SK-N-SH treated with all-trans-retinoic acid at 6 μM for 48 hours (cell line): ENCODE data around the gene SPTBN4.

Experiments
- ATAC-seq: fragments of 200-7000 bp; cut with Tn5 transposase; 3 replicates; pipeline ENCODE4 v1.9.1; 2020; ENCODE audit warnings: mild to moderate bottlenecking, moderate library complexity
- ARNTL ChIP-seq: fragments of 450-650 bp; formaldehyde crosslinking; IDR thresholded peaks from 2 replicates; pipeline ENCODE4 v1.5.0; 2020; ENCODE audit warnings: low read depth, mild to moderate bottlenecking, moderate library complexity, borderline replicate concordance
- CSDC2 ChIP-seq: fragments of 250-450 bp; sonication (Bioruptor Pico); IDR thresholded peaks from 2 replicates; pipeline ENCODE4 v1.5.0; 2020; ENCODE audit warnings: mild to moderate bottlenecking, moderate library complexity
- ESRRG ChIP-seq: fragments of 250-450 bp; sonication (Bioruptor Pico); IDR thresholded peaks from 2 replicates; pipeline ENCODE4 v1.6.1; 2021; ENCODE audit warnings: mild to moderate bottlenecking
- GLIS3 ChIP-seq: fragments of 250-450 bp; sonication (Bioruptor Pico); IDR thresholded peaks from 2 replicates; pipeline ENCODE4 v1.5.0; 2020; ENCODE audit warnings: mild to moderate bottlenecking, moderate library complexity
- ISL1 ChIP-seq: fragments of 250-450 bp; sonication (Bioruptor Pico); IDR thresholded peaks from 2 replicates; pipeline ENCODE4 v2.1.2; 2022; ENCODE audit warnings: mild to moderate bottlenecking, moderate library complexity
- OSR1 ChIP-seq: fragments of 250-450 bp; sonication (Bioruptor Pico); IDR thresholded peaks from 2 replicates; pipeline ENCODE4 v1.8.0; 2022; ENCODE audit warnings: moderate library complexity, mild to moderate bottlenecking, inconsistent platforms
- PPARA ChIP-seq: fragments of 250-450 bp; sonication (Bioruptor Pico); IDR thresholded peaks from 2 replicates; pipeline ENCODE4 v1.5.0; 2020; ENCODE audit warnings: mild to moderate bottlenecking, borderline replicate concordance
- SNAI2 ChIP-seq: fragments of 250-450 bp; sonication (Bioruptor Pico); IDR thresholded peaks from 2 replicates; pipeline ENCODE4 v1.5.0; 2020; ENCODE audit warnings: mild to moderate bottlenecking, moderate library complexity
- TCF4 ChIP-seq: fragments of 250-450 bp; sonication (Bioruptor Pico); IDR thresholded peaks from 2 replicates; pipeline ENCODE4 v1.8.0; 2021; ENCODE audit warnings: mild to moderate bottlenecking, moderate library complexity, borderline replicate concordance
- TOX ChIP-seq: fragments of 250-450 bp; sonication (Bioruptor Pico); IDR thresholded peaks from 2 replicates; pipeline ENCODE4 v1.8.0; 2021; ENCODE audit warnings: mild to moderate bottlenecking, moderate library complexity, borderline replicate concordance
- ZC3H10 ChIP-seq: fragments of 250-450 bp; sonication (Bioruptor Pico); IDR thresholded peaks from 2 replicates; pipeline ENCODE4 v1.5.1; 2021; ENCODE audit warnings: mild to moderate bottlenecking, moderate library complexity
- ZFP3 ChIP-seq: fragments of 250-450 bp; sonication (Bioruptor Pico); IDR thresholded peaks from 2 replicates; pipeline ENCODE4 v1.5.0; 2020; ENCODE audit warnings: mild to moderate bottlenecking, moderate library complexity
- ZFP30 ChIP-seq: fragments of 450-650 bp; formaldehyde crosslinking; IDR thresholded peaks from 2 replicates; pipeline ENCODE4 v1.5.0; 2022; ENCODE audit warnings: mild to moderate bottlenecking, moderate library complexity
- ZNF565 ChIP-seq: fragments of 450-650 bp; formaldehyde crosslinking; conservative IDR thresholded peaks from 2 replicates; pipeline ENCODE4 v1.5.0; 2020; ENCODE audit warnings: low read depth, mild to moderate bottlenecking, moderate library complexity
- ZNF70 ChIP-seq: fragments of 450-650 bp; formaldehyde crosslinking; IDR thresholded peaks from 2 replicates; pipeline ENCODE4 v1.5.0; 2020; ENCODE audit warnings: mild to moderate bottlenecking, moderate library complexity
- ZNF8 ChIP-seq: fragments of 450-650 bp; formaldehyde crosslinking; IDR thresholded peaks from 2 replicates; pipeline ENCODE4 v1.5.0; 2020; ENCODE audit warnings: mild to moderate bottlenecking, moderate library complexity
- TF ChIP-seq, protein P1 (sequence below): fragments of 250-450 bp; sonication (Bioruptor Pico); IDR thresholded peaks from 2 replicates; pipeline ENCODE4 v1.5.1; 2021; ENCODE audit warnings: mild to moderate bottlenecking, moderate library complexity
- TF ChIP-seq, protein P2 (sequence below): fragments of 250-450 bp; sonication (Bioruptor Pico); IDR thresholded peaks from 2 replicates; pipeline ENCODE4 v1.8.0; 2020; ENCODE audit warnings: mild to moderate bottlenecking, moderate library complexity, borderline replicate concordance
- TF ChIP-seq, protein P3 (sequence below): fragments of 250-450 bp; sonication (Bioruptor Pico); IDR thresholded peaks from 2 replicates; pipeline ENCODE4 v1.5.0; 2020; ENCODE audit warnings: mild to moderate bottlenecking, moderate library complexity
- TF ChIP-seq, protein P4 (sequence below): fragments of 250-450 bp; sonication (Bioruptor Pico); IDR thresholded peaks from 2 replicates; pipeline ENCODE4 v1.5.1; 2020; ENCODE audit warnings: low read depth, mild to moderate bottlenecking, moderate library complexity
- TF ChIP-seq, protein P5 (sequence below): fragments of 250-450 bp; sonication (Bioruptor Pico); IDR thresholded peaks from 2 replicates; pipeline ENCODE4 v1.8.0; 2021; ENCODE audit warnings: low read depth, mild to moderate bottlenecking, moderate library complexity, borderline replicate concordance

The SPTBN4 gene

DNA sequence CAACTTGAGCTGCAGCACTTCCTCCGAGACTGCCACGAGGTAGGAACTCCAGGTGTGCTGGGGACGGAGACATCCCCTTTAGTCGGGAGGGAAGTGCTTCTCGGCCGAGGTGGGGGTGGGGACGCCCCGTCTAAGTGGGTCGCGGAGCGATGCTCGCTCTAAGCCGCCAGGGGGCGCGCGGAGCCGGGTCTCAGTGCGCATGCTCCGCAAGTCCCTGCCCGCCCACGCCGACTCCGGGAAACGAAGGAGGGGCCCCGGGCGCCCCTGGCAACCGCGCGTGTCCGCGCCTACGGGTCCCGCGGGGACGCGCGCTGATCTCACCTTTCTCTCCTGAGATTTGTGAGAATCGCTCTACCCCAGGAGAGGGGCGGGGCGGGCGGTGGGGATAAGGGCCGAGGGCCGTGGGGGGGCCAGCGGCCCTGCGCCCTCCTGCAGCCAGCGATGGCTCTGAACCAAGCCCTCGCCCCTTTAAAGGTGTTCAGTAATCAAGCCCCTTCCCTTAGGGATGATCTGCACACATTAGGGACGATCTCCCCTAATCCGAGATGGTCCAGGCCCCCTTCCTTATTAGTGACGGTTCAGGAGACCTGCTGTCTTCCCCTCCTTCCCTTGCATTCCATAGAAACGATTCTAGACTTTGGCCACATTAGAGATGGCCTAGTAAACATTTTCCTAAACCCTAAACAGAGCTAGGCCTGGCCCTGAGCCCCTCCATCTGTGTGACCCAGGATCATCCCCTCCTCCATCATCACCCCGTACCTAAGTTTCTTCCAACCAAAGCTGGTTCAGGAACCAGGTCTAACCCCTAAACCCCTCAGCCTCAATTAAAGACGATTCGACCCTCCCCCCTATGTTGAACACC is 62.5 kb downstream of the SPTBN4 start:
- TF ChIP-seq ARNTL (CRISPR knock-in tag) (no peak), ZFP3 (CRISPR knock-in tag) (no peak), ZC3H10 (CRISPR knock-in tag) (no peak), CSDC2 (CRISPR knock-in tag) (no peak), TOX (CRISPR knock-in tag) (no peak), TCF4 (CRISPR knock-in tag) (no peak), ZNF565 (CRISPR knock-in tag) (no peak), OSR1 (no peak), ZNF70 (CRISPR knock-in tag) (no peak), ESRRG (no peak), GLIS3 (no peak), ZNF8 (no peak), ZFP30 (CRISPR knock-in tag) (no peak), PPARA (no peak), SNAI2 (CRISPR knock-in tag) (no peak)
- TF ChIP-seq, protein P1, sequence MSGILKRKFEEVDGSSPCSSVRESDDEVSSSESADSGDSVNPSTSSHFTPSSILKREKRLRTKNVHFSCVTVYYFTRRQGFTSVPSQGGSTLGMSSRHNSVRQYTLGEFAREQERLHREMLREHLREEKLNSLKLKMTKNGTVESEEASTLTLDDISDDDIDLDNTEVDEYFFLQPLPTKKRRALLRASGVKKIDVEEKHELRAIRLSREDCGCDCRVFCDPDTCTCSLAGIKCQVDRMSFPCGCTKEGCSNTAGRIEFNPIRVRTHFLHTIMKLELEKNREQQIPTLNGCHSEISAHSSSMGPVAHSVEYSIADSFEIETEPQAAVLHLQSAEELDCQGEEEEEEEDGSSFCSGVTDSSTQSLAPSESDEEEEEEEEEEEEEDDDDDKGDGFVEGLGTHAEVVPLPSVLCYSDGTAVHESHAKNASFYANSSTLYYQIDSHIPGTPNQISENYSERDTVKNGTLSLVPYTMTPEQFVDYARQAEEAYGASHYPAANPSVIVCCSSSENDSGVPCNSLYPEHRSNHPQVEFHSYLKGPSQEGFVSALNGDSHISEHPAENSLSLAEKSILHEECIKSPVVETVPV (CRISPR knock-in tag): no peak
- TF ChIP-seq, protein P2, sequence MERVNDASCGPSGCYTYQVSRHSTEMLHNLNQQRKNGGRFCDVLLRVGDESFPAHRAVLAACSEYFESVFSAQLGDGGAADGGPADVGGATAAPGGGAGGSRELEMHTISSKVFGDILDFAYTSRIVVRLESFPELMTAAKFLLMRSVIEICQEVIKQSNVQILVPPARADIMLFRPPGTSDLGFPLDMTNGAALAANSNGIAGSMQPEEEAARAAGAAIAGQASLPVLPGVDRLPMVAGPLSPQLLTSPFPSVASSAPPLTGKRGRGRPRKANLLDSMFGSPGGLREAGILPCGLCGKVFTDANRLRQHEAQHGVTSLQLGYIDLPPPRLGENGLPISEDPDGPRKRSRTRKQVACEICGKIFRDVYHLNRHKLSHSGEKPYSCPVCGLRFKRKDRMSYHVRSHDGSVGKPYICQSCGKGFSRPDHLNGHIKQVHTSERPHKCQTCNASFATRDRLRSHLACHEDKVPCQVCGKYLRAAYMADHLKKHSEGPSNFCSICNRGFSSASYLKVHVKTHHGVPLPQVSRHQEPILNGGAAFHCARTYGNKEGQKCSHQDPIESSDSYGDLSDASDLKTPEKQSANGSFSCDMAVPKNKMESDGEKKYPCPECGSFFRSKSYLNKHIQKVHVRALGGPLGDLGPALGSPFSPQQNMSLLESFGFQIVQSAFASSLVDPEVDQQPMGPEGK: no peak
- TF ChIP-seq, protein P3, sequence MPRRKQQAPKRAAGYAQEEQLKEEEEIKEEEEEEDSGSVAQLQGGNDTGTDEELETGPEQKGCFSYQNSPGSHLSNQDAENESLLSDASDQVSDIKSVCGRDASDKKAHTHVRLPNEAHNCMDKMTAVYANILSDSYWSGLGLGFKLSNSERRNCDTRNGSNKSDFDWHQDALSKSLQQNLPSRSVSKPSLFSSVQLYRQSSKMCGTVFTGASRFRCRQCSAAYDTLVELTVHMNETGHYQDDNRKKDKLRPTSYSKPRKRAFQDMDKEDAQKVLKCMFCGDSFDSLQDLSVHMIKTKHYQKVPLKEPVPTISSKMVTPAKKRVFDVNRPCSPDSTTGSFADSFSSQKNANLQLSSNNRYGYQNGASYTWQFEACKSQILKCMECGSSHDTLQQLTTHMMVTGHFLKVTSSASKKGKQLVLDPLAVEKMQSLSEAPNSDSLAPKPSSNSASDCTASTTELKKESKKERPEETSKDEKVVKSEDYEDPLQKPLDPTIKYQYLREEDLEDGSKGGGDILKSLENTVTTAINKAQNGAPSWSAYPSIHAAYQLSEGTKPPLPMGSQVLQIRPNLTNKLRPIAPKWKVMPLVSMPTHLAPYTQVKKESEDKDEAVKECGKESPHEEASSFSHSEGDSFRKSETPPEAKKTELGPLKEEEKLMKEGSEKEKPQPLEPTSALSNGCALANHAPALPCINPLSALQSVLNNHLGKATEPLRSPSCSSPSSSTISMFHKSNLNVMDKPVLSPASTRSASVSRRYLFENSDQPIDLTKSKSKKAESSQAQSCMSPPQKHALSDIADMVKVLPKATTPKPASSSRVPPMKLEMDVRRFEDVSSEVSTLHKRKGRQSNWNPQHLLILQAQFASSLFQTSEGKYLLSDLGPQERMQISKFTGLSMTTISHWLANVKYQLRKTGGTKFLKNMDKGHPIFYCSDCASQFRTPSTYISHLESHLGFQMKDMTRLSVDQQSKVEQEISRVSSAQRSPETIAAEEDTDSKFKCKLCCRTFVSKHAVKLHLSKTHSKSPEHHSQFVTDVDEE (CRISPR knock-in tag): no peak
- TF ChIP-seq, protein P4, sequence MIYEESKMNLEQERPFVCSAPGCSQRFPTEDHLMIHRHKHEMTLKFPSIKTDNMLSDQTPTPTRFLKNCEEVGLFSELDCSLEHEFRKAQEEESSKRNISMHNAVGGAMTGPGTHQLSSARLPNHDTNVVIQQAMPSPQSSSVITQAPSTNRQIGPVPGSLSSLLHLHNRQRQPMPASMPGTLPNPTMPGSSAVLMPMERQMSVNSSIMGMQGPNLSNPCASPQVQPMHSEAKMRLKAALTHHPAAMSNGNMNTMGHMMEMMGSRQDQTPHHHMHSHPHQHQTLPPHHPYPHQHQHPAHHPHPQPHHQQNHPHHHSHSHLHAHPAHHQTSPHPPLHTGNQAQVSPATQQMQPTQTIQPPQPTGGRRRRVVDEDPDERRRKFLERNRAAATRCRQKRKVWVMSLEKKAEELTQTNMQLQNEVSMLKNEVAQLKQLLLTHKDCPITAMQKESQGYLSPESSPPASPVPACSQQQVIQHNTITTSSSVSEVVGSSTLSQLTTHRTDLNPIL: no peak
- TF ChIP-seq, protein P5, sequence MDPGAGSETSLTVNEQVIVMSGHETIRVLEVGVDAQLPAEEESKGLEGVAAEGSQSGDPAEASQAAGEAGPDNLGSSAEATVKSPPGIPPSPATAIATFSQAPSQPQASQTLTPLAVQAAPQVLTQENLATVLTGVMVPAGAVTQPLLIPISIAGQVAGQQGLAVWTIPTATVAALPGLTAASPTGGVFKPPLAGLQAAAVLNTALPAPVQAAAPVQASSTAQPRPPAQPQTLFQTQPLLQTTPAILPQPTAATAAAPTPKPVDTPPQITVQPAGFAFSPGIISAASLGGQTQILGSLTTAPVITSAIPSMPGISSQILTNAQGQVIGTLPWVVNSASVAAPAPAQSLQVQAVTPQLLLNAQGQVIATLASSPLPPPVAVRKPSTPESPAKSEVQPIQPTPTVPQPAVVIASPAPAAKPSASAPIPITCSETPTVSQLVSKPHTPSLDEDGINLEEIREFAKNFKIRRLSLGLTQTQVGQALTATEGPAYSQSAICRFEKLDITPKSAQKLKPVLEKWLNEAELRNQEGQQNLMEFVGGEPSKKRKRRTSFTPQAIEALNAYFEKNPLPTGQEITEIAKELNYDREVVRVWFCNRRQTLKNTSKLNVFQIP: no peak
- TF ChIP-seq, all 23 proteins: peak for 0
- peak; percentile 83 for ATAC-seq

DNA sequence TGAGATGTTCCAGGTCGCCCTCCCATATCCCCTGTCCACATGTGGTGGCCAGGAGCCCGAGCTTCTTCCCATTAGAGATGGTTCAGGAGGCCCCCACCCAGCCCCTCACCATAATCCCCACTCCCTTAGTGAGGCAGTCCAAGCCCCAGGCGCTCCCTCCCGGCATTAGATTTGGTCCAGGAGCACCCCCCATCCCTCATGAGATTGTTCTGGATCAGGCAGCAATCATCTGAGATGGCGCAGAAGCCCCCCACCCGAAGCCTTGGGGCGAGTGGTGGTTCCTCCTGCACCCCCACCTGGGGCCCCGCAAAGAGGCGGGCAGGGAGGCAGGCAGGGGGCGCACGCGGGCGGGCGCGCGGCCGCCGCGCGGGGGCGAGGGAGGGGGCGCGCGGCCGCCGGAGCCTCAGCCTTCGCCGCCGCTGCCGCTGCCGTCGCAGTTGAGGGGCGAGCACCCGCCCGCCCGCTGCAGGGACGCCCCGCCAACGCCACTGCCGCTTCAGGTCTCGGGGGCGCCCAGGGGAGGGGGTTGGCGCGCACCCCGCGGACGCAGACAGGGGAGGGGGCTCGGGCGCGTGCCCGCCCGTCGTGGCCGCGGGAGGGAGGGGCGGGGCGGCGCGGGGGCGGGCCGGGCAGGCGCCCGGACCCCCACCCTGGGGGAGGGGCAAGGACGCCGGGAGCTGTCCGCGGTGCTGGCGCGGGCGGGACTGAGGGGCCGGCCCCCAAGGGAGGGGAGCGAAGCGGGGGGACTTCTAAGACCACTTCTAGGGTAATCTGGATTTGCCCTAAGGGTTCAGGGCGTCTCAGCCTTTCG is 63.5 kb downstream of the SPTBN4 start:
- ATAC-seq: peak; percentile 14; the same call in 1 of the 3 replicates
- TF ChIP-seq, protein P4: no peak
- TF ChIP-seq, protein P3 (CRISPR knock-in tag): no peak
- TF ChIP-seq CSDC2 (CRISPR knock-in tag): no peak
- TF ChIP-seq GLIS3: no peak
- no peak for TF ChIP-seq TOX (CRISPR knock-in tag)
- TF ChIP-seq, protein P1 (CRISPR knock-in tag): no peak
- no peak for TF ChIP-seq ZNF565 (CRISPR knock-in tag)
- TF ChIP-seq ISL1: no peak
- no peak for TF ChIP-seq ESRRG
- no peak for TF ChIP-seq ZFP3 (CRISPR knock-in tag)
- TF ChIP-seq, all 23 proteins: peak for 0
